GM12891 (cell line): Measurements from ENCODE around the gene GSTP1.

Experiments
- POLR2A ChIP-seq: IDR thresholded peaks from 2 replicates; pipeline ENCODE4 v1.6.1; 2011; ENCODE audit warnings: low read depth, low read length, control low read depth
- POLR2AphosphoS5 ChIP-seq: IDR thresholded peaks from 2 replicates; pipeline ENCODE4 v1.6.1; 2011; ENCODE audit warnings: low read depth, low read length, control low read depth
- SPI1 ChIP-seq: IDR thresholded peaks from 2 replicates; pipeline ENCODE4 v1.6.1; 2011; ENCODE audit warnings: low read depth, low read length, control low read depth
- TAF1 ChIP-seq: IDR thresholded peaks from 2 replicates; pipeline ENCODE4 v1.6.1; 2011; ENCODE audit warnings: low read depth, low read length, control low read depth

- TF ChIP-seq POLR2AphosphoS5 (no peak), TAF1 (no peak), POLR2A (no peak), SPI1 (no peak)
Measured at GRCh38 chr11:67611165-67611564, 27.6 kb downstream of the GSTP1 start.
